Peyer's patch (tissue), 4 donors: ENCODE data around the gene VPS8. TPM values are rescaled to one million over a fixed set of nuclear protein-coding genes. Genes with fewer than 3 reads are reported as not detected.

ENCODE experiments used
- DNase-seq, 3 donors: peaks; one replicate each; pipeline ENCODE4 v3.0.0-alpha.2; 2017 to 2019
- H3K27ac ChIP-seq, 4 donors: fragments of 200-600 bp; sonication (generic); one replicate each; pipeline ENCODE4 v1.5.1; 2016 to 2019
- H3K27me3 ChIP-seq, 2 donors: fragments of 200-600 bp; sonication (generic); one replicate each; pipeline ENCODE4 v1.5.1; 2019
- H3K36me3 ChIP-seq, 3 donors: fragments of 200-600 bp; sonication (generic); one replicate each; pipeline ENCODE4 v1.5.1; 2016 to 2019
- H3K4me1 ChIP-seq, 4 donors: fragments of 200-600 bp; sonication (generic); one replicate each; pipeline ENCODE4 v1.5.1; 2016 to 2019
- H3K4me3 ChIP-seq, 4 donors: fragments of 200-600 bp; sonication (generic); 1 replicate in 3 of 4; 2 replicates in 1 of 4; pipeline ENCODE4 v1.5.1; 2016 to 2019; ENCODE audit warnings: mild to moderate bottlenecking in 1 of 4
- H3K9me3 ChIP-seq, 4 donors: fragments of 200-600 bp; sonication (generic); one replicate each; pipeline ENCODE4 v1.5.1; 2016 to 2019; ENCODE audit warnings: mild to moderate bottlenecking in 1 of 4
- POLR2A ChIP-seq, 2 donors: fragments of 450-650 bp; IDR thresholded peaks; one replicate each; pipeline ENCODE4 v1.5.1; 2017; ENCODE audit warnings: antibody characterized with exemption in 2 of 2, mild to moderate bottlenecking in 2 of 2, moderate library complexity in 2 of 2
- total RNA-seq, 4 donors: library from RNA; depleted of rRNA; stranded (reverse); fragments of >200 nt; gene quantifications; one replicate each; pipeline ENCODE4 v1.1.0, GENCODE V29; 2016
- TF ChIP-seq, protein P1 (sequence below), 6 experiments: fragments of 450-650 bp in 4 of 6; fragments of 200-600 bp in 2 of 6; sonication (generic) in 1 of 6; IDR thresholded peaks; one replicate each; pipeline ENCODE4 v1.5.1; 2017 to 2019; ENCODE audit warnings: antibody characterized with exemption in 6 of 6, mild to moderate bottlenecking in 3 of 6, moderate library complexity in 1 of 6

VPS8 gene
- total RNA-seq, 4 donors from 2014 or later = 49.7 to 109 (median 74.3) TPM

DNA sequence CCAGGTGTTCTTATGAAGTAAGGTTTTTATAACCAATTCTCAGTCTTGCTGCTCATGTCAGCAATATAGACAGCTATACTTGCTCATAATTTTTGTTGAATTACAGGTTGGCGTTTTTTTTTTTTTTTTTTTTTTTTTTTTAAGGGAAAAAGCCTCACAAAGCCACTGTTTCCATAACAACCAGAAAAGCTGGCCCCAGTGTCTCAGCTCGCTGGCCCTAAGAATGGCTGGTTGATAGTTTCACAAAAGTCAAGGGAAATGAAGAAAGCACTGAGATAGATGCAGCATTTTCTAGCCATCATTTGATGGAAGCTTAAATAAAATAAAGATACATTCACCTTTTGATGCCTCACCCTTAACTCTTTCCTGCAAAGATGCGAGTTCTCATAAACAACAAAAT is 219.0 kb downstream of the VPS8 start:
- no peaks in the 10 kb centered on the region for H3K27me3 ChIP-seq
- H3K36me3 ChIP-seq = no peaks in the 10 kb centered on the region
- no peak overlapping the region for H3K27ac ChIP-seq
- no peaks in the 10 kb centered on the region for H3K4me1 ChIP-seq
- no peak for TF ChIP-seq POLR2A (IDR thresholded peaks at IDR 0.05)
- TF ChIP-seq, protein P1, sequence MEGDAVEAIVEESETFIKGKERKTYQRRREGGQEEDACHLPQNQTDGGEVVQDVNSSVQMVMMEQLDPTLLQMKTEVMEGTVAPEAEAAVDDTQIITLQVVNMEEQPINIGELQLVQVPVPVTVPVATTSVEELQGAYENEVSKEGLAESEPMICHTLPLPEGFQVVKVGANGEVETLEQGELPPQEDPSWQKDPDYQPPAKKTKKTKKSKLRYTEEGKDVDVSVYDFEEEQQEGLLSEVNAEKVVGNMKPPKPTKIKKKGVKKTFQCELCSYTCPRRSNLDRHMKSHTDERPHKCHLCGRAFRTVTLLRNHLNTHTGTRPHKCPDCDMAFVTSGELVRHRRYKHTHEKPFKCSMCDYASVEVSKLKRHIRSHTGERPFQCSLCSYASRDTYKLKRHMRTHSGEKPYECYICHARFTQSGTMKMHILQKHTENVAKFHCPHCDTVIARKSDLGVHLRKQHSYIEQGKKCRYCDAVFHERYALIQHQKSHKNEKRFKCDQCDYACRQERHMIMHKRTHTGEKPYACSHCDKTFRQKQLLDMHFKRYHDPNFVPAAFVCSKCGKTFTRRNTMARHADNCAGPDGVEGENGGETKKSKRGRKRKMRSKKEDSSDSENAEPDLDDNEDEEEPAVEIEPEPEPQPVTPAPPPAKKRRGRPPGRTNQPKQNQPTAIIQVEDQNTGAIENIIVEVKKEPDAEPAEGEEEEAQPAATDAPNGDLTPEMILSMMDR (IDR thresholded peaks at IDR 0.05) = no peak
- no peak for DNase-seq
- H3K9me3 ChIP-seq = no peaks in the 10 kb centered on the region
- no peak overlapping the region for H3K4me3 ChIP-seq

DNA sequence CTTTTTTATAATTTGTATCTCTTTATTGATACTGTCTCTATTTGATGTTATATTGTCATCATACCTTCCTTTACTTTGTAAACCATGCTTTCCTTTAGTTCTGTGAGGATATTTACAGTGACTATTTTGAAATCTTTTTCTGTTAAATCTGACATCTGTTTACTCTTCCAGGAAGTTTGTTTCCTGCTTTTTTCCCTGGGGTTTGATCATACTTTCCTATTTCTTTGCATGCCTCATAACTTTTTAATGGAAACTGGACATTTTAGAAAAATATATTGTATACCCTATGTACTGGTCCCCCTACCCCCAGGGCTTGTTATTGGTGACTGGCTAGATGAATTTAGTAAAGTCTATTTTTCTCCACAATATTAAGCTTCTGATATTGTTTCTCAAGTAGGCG is 225.8 kb downstream of the VPS8 start:
- DNase-seq = no peak
- no peaks in the 10 kb centered on the region for H3K4me1 ChIP-seq
- peaks cover 0 to 7% (median 0%) of the 10 kb centered on the region in 4 donors for H3K9me3 ChIP-seq
- no peak overlapping the region for H3K27ac ChIP-seq
- no peak overlapping the region for H3K4me3 ChIP-seq
- TF ChIP-seq, protein P1 (IDR thresholded peaks at IDR 0.05) = no peak
- no peak for TF ChIP-seq POLR2A (IDR thresholded peaks at IDR 0.05)
- no peaks in the 10 kb centered on the region for H3K36me3 ChIP-seq
- no peaks in the 10 kb centered on the region for H3K27me3 ChIP-seq

DNA sequence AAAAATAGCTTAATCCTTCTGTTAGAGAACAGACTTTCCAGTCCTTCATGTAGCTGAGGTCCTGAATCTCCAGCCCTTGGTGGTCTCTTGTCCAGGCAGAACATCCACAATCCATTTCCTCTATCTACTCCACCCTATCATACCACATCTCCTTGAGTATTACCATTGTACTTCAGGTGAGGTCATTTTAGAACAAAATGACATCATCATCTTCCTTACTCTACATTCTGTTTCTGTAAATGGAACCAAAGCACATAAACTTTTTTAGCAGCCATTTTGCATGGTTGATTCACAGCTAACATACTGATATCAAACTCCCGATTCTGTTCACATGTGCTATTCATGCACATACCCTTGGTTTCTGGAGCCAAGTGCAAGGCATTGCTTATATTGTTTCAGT is 228.5 kb downstream of the VPS8 start:
- no peak for DNase-seq
- no peaks in the 10 kb centered on the region for H3K4me1 ChIP-seq
- no peaks in the 10 kb centered on the region for H3K27me3 ChIP-seq
- no peak overlapping the region for H3K27ac ChIP-seq
- no peak for TF ChIP-seq POLR2A (IDR thresholded peaks at IDR 0.05)
- TF ChIP-seq, protein P1 (IDR thresholded peaks at IDR 0.05) = no peak
- H3K9me3 ChIP-seq = peaks cover 0 to 7% (median 0%) of the 10 kb centered on the region in 4 donors
- H3K36me3 ChIP-seq = no peaks in the 10 kb centered on the region
- H3K4me3 ChIP-seq = no peak overlapping the region

DNA sequence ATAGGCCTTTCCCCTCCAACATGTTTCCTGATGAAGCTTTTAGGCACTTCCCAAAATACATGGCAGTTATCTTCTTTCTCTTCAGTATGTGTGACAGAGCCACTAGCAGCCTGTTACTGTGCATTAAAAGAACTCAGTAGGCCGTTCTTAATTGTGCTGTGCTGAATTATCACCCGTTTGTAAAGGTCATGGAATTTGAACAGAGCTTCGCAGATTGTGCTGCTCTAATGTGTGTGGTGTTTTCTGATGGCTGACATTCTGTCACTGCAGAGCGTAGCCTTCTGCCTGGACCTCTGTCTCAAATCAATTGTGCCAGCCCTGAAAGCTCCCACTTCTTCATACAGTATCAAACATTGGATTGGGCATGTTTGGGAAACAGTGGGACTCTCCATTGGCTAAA is 229.6 kb downstream of the VPS8 start:
- H3K4me1 ChIP-seq = peaks cover 0 to 8% (median 0%) of the 10 kb centered on the region in 4 donors
- H3K4me3 ChIP-seq = no peak overlapping the region
- H3K27me3 ChIP-seq = no peaks in the 10 kb centered on the region
- TF ChIP-seq POLR2A (IDR thresholded peaks at IDR 0.05) = no peak
- TF ChIP-seq, protein P1 (IDR thresholded peaks at IDR 0.05) = no peak
- no peak overlapping the region for H3K27ac ChIP-seq
- H3K36me3 ChIP-seq = no peaks in the 10 kb centered on the region
- DNase-seq = no peak
- H3K9me3 ChIP-seq = peaks cover 0 to 3% (median 0%) of the 10 kb centered on the region in 4 donors

DNA sequence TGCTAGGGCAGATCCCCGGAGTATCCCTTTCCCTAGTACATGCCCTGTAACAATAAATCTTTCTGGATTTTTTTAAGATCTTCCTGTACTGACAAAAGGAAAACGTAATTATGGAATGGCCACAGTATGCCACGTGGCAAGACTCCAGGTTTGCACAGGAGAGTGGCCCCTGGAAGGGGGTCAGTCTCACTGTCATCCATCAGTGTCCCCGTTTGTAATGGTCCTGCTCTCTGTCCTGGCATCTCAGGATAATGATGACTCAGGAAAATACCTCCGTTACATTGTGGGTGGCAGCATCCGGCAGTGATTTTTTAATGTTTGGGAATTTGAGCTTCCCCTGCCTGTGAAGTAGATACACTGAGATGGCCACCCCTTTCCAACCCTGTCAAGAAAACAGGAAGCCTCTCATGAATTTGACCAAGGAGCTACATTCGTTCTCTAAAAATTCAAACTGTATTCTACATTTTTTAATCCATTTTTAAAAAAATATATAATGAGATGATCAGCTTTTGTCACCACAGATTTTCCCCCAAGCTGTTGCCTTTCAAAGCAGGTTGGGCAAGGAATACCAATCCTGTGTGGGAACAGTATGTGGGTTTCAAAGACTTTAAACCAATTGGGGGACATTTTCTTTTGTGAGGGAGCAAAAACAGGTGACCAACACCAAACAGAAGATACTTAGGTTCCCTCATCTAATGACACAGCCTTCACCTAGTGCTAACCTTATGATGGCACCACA is 230.5 kb downstream of the VPS8 start:
- Histone ChIP-seq H3K27ac (no peak overlapping the region), H3K4me1 (peaks cover 0 to 11% (median 0%) of the 10 kb centered on the region in 4 donors), H3K4me3 (no peak overlapping the region), H3K36me3 (no peaks in the 10 kb centered on the region), H3K9me3 (no peaks in the 10 kb centered on the region), H3K27me3 (no peaks in the 10 kb centered on the region)
- no peak for TF ChIP-seq POLR2A (IDR thresholded peaks at IDR 0.05)
- TF ChIP-seq, protein P1 (IDR thresholded peaks at IDR 0.05) = no peak
- DNase-seq = no peak
